RWPE2 (cell line): Measurements from ENCODE around the gene CEP112.

Experiments
- ATAC-seq: fragments of 200-7000 bp; cut with Tn5 transposase; 3 replicates; pipeline ENCODE4 v1.9.1; 2021; ENCODE audit warnings: low read depth
- DNase-seq: peaks from one replicate; pipeline ENCODE4 v3.0.0-alpha.2; 2020; ENCODE audit warnings: low spot score
- H3K27ac ChIP-seq: fragments of 450-650 bp; 2 replicates; pipeline ENCODE4 v1.5.1; 2017; ENCODE audit warnings: mild to moderate bottlenecking; ENCODE audit not compliant: poor library complexity, severe bottlenecking
- H3K27me3 ChIP-seq: fragments of 250-450 bp; sonication (Bioruptor Pico); 2 replicates; pipeline ENCODE4 v1.5.1; 2021; ENCODE audit warnings: mild to moderate bottlenecking, moderate library complexity; ENCODE audit not compliant: insufficient read depth, poor library complexity, severe bottlenecking
- H3K36me3 ChIP-seq: fragments of 250-450 bp; sonication (Bioruptor Pico); 2 replicates; pipeline ENCODE4 v1.5.1; 2020; ENCODE audit warnings: low read depth, mild to moderate bottlenecking, moderate library complexity
- H3K4me1 ChIP-seq: fragments of 250-450 bp; sonication (Bioruptor Pico); 2 replicates; pipeline ENCODE4 v1.5.1; 2021; ENCODE audit warnings: mild to moderate bottlenecking, moderate library complexity; ENCODE audit not compliant: insufficient read depth, poor library complexity, severe bottlenecking
- H3K4me3 ChIP-seq: fragments of 250-450 bp; sonication (Bioruptor Pico); 2 replicates; pipeline ENCODE4 v1.5.1; 2021; ENCODE audit warnings: mild to moderate bottlenecking, moderate library complexity; ENCODE audit not compliant: severe bottlenecking
- H3K9me3 ChIP-seq: fragments of 250-450 bp; sonication (Bioruptor Pico); 2 replicates; pipeline ENCODE4 v1.5.1; 2021; ENCODE audit warnings: mild to moderate bottlenecking, moderate library complexity; ENCODE audit not compliant: severe bottlenecking
- CTCF ChIP-seq: fragments of 450-650 bp; IDR thresholded peaks from one replicate; pipeline ENCODE4 v1.5.1; 2017; ENCODE audit warnings: mild to moderate bottlenecking, moderate library complexity; ENCODE audit not compliant: poor library complexity, severe bottlenecking

CEP112 gene

DNA sequence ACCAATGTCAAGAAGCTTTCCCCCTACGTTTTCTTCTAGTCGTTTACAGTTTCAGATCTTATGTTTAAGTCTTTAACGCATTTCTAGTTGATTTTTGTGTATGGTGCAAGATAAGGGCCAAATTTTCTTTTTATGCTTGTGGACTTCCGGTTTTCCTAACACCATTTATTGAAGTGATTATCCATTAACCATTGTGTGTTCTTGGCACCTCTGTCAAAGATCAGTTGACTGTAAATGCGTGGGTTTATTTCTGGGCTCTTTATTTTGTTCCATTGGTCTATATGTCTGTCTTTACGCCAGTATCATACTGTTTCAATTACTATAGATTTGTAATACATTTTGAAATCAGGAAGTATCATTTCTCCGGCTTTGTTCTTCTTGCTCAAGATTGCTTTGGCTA, 49.5 kb downstream of the CEP112 start:
- TF ChIP-seq CTCF, result no peak
- H3K27ac ChIP-seq, result no peak overlapping the region
- H3K27me3 ChIP-seq, result no peaks in the 10 kb centered on the region
- no peak for ATAC-seq
- H3K4me3 ChIP-seq, result no peak overlapping the region
- no peak for DNase-seq
- H3K36me3 ChIP-seq, result no peaks in the 10 kb centered on the region
- H3K4me1 ChIP-seq, result no peaks in the 10 kb centered on the region
- H3K9me3 ChIP-seq, result no peaks in the 10 kb centered on the region

DNA sequence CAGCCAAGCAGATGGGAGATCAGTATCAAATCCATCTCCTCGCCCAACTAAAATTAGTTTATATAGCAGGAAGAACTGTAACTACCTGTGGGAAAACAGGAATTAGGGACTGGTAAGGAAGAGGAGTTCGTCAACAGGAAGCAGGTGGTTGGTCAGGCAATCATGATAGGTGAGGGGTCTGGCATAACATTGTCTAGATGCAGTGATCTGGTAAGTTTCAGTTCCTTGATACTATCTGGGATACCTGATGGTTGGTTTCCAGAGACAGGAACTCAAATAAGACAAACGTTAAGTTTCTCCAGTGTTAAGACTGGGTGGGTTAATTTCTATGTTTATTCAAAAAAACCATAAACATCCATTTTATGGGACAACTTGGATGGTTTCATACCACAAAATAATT, 53.8 kb downstream of the CEP112 start:
- Histone ChIP-seq H3K36me3 (no peaks in the 10 kb centered on the region), H3K9me3 (no peaks in the 10 kb centered on the region), H3K4me1 (no peaks in the 10 kb centered on the region), H3K27ac (no peak overlapping the region), H3K4me3 (no peak overlapping the region), H3K27me3 (no peaks in the 10 kb centered on the region)
- no peak for TF ChIP-seq CTCF
- DNase-seq (no peak), ATAC-seq (no peak)

DNA sequence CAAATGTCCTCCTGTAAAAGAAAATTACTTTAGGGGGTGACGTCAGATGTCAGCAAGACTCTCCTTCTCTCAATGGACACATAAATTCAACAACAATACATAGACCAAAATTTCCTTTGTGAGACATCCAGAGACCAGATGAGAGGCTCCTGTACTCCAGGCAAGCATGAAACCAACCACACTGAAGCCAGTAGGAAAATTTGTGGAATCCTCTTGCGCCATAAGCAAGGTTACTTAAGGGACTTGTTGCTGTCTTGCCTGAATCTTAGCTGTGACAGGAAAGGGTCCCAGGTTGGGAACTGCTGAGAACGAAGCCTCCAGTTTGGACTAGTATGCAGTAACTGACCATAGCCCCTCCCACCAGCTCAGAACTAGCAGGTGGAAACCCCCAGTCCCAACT, 56.0 kb downstream of the CEP112 start:
- no peak overlapping the region for H3K4me3 ChIP-seq
- no peaks in the 10 kb centered on the region for H3K36me3 ChIP-seq
- no peak overlapping the region for H3K27ac ChIP-seq
- H3K27me3 ChIP-seq, result no peaks in the 10 kb centered on the region
- no peak for ATAC-seq
- no peak for TF ChIP-seq CTCF
- no peaks in the 10 kb centered on the region for H3K4me1 ChIP-seq
- no peaks in the 10 kb centered on the region for H3K9me3 ChIP-seq
- DNase-seq, result no peak

DNA sequence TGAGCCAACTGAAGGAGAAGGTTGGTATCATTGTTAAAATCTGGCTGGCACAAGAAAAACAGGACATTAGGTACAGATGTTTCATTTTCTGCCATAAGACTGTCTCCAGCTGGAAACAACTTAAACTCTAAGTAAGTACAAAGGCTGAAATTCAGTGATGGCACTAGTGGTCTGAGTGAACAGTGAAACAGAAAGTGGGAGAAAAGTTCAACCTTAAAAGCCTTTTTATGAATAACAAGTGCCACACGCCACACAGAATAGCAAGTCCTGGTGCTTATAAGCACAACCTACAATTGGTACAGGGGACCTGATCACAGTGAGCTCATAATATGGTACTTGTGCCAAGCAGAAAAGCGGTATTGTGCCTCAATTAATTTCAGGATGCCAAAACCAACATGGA, 56.7 kb downstream of the CEP112 start:
- Histone ChIP-seq H3K9me3 (no peaks in the 10 kb centered on the region), H3K27ac (no peak overlapping the region), H3K4me1 (no peaks in the 10 kb centered on the region), H3K4me3 (no peak overlapping the region), H3K27me3 (no peaks in the 10 kb centered on the region), H3K36me3 (no peaks in the 10 kb centered on the region)
- ATAC-seq (no peak), DNase-seq (no peak)
- TF ChIP-seq CTCF, result no peak

DNA sequence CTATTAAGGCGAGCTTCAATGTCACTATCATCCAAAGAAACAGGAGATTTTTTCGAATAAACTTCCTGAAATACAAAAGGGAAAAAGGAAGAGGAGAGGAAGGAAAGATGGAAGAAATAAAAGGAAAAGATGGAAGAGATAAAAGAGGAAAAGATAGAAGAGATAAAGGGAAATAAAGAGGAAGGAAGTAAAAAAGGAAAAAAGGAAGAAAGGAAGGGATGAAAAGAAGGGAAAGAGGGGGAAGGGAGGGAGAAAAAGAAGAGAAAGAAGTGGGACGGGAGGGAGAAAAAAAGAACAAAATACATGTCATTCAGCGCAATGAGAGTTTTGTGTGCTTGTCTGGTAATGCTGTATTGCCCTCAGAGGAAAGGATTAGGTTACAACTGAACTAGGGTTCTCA, 62.2 kb downstream of the CEP112 start:
- TF ChIP-seq CTCF, result no peak
- Histone ChIP-seq H3K36me3 (no peaks in the 10 kb centered on the region), H3K9me3 (no peaks in the 10 kb centered on the region), H3K27me3 (no peaks in the 10 kb centered on the region), H3K4me3 (no peak overlapping the region), H3K27ac (no peak overlapping the region), H3K4me1 (no peaks in the 10 kb centered on the region)
- ATAC-seq (no peak), DNase-seq (no peak)
